Upper lobe of left lung (tissue), 4 donors: ENCODE measurements around the gene RNU4-1.

Experiments
- CTCF ChIP-seq, 6 experiments: fragments of 450-650 bp in 4 of 6; fragments of 200-600 bp in 2 of 6; sonication (generic) in 2 of 6; IDR thresholded peaks; one replicate each; pipeline ENCODE4 v1.5.1; 2016 to 2019; ENCODE audit warnings: antibody characterized with exemption in 6 of 6
- POLR2A ChIP-seq, 4 donors: fragments of 450-650 bp; IDR thresholded peaks; one replicate each; pipeline ENCODE4 v1.5.1; 2016 to 2017; ENCODE audit warnings: antibody characterized with exemption in 4 of 4, mild to moderate bottlenecking in 2 of 4
- POLR2AphosphoS5 ChIP-seq, 2 donors: sonication (generic); formaldehyde crosslinking; IDR thresholded peaks; one replicate each; pipeline ENCODE4 v1.5.1; 2017; ENCODE audit warnings: antibody characterized with exemption in 2 of 2

- no peak for TF ChIP-seq CTCF (IDR thresholded peaks at IDR 0.05)
- TF ChIP-seq POLR2AphosphoS5 (IDR thresholded peaks at IDR 0.05), result no peak
- TF ChIP-seq POLR2A (IDR thresholded peaks at IDR 0.05), result no peak
These were observed 34.6 kb downstream of the RNU4-1 start for GRCh38 chr12:120258323-120258896.
